Liver (tissue), 9 donors: ENCODE measurements around the gene LCTL. TPM values are rescaled to one million over a fixed set of nuclear protein-coding genes. Genes with fewer than 3 reads are reported as not detected.
"Not testable (repeated sequence)": the region's sequence is repeated elsewhere in the genome, so short reads cannot be mapped to it uniquely, and the experiment has no call there.

Experiments used
- DNase-seq: peaks from one replicate; pipeline ENCODE4 v3.0.0-alpha.2; 2017; ENCODE audit warnings: low spot score
- H3K27ac ChIP-seq, 2 donors: one replicate each; pipeline ENCODE4 v1.7.0; 2013; ENCODE audit warnings: inconsistent platforms in 2 of 2, low read length in 2 of 2, control low read depth in 1 of 2, low read depth in 1 of 2, mild to moderate bottlenecking in 1 of 2
- H3K27me3 ChIP-seq, 4 donors: one replicate each; pipeline versions ENCODE4 v1.6.1 to v1.7.0; 2013; ENCODE audit warnings: low read length in 3 of 4, inconsistent platforms in 1 of 4, mild to moderate bottlenecking in 1 of 4, moderate library complexity in 1 of 4; ENCODE audit not compliant: control insufficient read depth in 4 of 4, insufficient read depth in 4 of 4
- H3K36me3 ChIP-seq, 4 donors: one replicate each; pipeline versions ENCODE4 v1.6.1 to v1.7.0; 2013; ENCODE audit warnings: low read length in 3 of 4, mild to moderate bottlenecking in 3 of 4, low read depth in 1 of 4, moderate library complexity in 1 of 4; ENCODE audit not compliant: control insufficient read depth in 4 of 4, insufficient read depth in 3 of 4
- H3K4me1 ChIP-seq, 4 donors: one replicate each; pipeline versions ENCODE4 v1.6.1 to v1.7.0; 2013; ENCODE audit warnings: low read length in 3 of 4, mild to moderate bottlenecking in 3 of 4, moderate library complexity in 1 of 4; ENCODE audit not compliant: control insufficient read depth in 4 of 4, insufficient read depth in 4 of 4
- H3K4me3 ChIP-seq, 3 donors: one replicate each; pipeline versions ENCODE4 v1.6.1 to v1.7.0; 2013; ENCODE audit warnings: low read length in 3 of 3, control low read depth in 1 of 3, low read depth in 1 of 3, mild to moderate bottlenecking in 1 of 3
- H3K9ac ChIP-seq, 2 donors: one replicate each; pipeline ENCODE4 v1.7.0; 2013; ENCODE audit warnings: low read length in 2 of 2, mild to moderate bottlenecking in 2 of 2, moderate library complexity in 2 of 2, control low read depth in 1 of 2, low read depth in 1 of 2
- H3K9me3 ChIP-seq, 4 donors: one replicate each; pipeline versions ENCODE4 v1.6.1 to v1.7.0; 2013; ENCODE audit warnings: low read length in 3 of 4; ENCODE audit not compliant: control insufficient read depth in 4 of 4
- FOXA2 ChIP-seq: IDR thresholded peaks from 2 replicates; pipeline ENCODE4 v1.6.1; 2016; ENCODE audit warnings: antibody characterized with exemption
- GABPA ChIP-seq, 2 donors: IDR thresholded peaks in 1 of 2; conservative IDR thresholded peaks in 1 of 2; 2 replicates each; pipeline ENCODE4 v1.6.1; 2016; ENCODE audit warnings: antibody characterized with exemption in 2 of 2, mild to moderate bottlenecking in 1 of 2, moderate library complexity in 1 of 2
- HNF4A ChIP-seq, 2 donors: conservative IDR thresholded peaks; 2 replicates each; pipeline ENCODE4 v1.6.1; 2016; ENCODE audit warnings: antibody characterized with exemption in 2 of 2, mild to moderate bottlenecking in 2 of 2
- HNF4G ChIP-seq: IDR thresholded peaks from 2 replicates; pipeline ENCODE4 v1.6.1; 2016; ENCODE audit warnings: antibody characterized with exemption
- JUND ChIP-seq, 2 donors: IDR thresholded peaks; 2 replicates each; pipeline ENCODE4 v1.6.1; 2016; ENCODE audit warnings: antibody characterized with exemption in 2 of 2
- NR2F2 ChIP-seq: IDR thresholded peaks from 2 replicates; pipeline ENCODE4 v1.6.1; 2016; ENCODE audit warnings: antibody characterized with exemption
- RAD21 ChIP-seq, 2 donors: IDR thresholded peaks; 2 replicates each; pipeline ENCODE4 v1.6.1; 2016; ENCODE audit warnings: antibody characterized with exemption in 2 of 2, mild to moderate bottlenecking in 2 of 2
- RXRA ChIP-seq, 2 donors: IDR thresholded peaks; 2 replicates each; pipeline ENCODE4 v1.6.1; 2017 to 2018; ENCODE audit warnings: antibody characterized with exemption in 2 of 2, mild to moderate bottlenecking in 1 of 2
- SP1 ChIP-seq: IDR thresholded peaks from 2 replicates; pipeline ENCODE4 v1.6.1; 2018; ENCODE audit warnings: antibody characterized with exemption, mild to moderate bottlenecking
- TAF1 ChIP-seq: conservative IDR thresholded peaks from 2 replicates; pipeline ENCODE4 v1.6.1; 2016; ENCODE audit warnings: antibody characterized with exemption, mild to moderate bottlenecking
- YY1 ChIP-seq: IDR thresholded peaks from 2 replicates; pipeline ENCODE4 v1.6.1; 2016; ENCODE audit warnings: antibody characterized with exemption, mild to moderate bottlenecking
- WGBS: extraction: QIAGEN DNeasy Blood & Tissue Kit; methylation state at CpG from one replicate; pipeline ENCODE4 v1.1.7; 2013; 5-methylcytosine and 5-hydroxymethylcytosine counted together
- polyA plus RNA-seq, 2 donors: library from polyadenylated mRNA; stranded (reverse) in 1 of 2; unstranded in 1 of 2; fragments of 200-250 nt in 1 of 2; fragments of >200 nt in 1 of 2; fragmentation: Nextera tagmentation in 1 of 2; extraction: Ambion mirVana in 1 of 2; gene quantifications; one replicate each; pipeline versions ENCODE4 v1.2.1 to v1.2.3, GENCODE V29; 2013 to 2015
- total RNA-seq, 2 donors: library from RNA; depleted of rRNA; stranded (reverse); fragments of >200 nt; gene quantifications; one replicate each; pipeline ENCODE4 v1.2.3, GENCODE V29; 2014
- TF ChIP-seq, protein P1 (sequence below): fragments of 150-350 bp; IDR thresholded peaks from 2 replicates; pipeline ENCODE4 v1.5.1; 2017; ENCODE audit warnings: improper control_type of control experiment, low read depth, low read length; ENCODE audit not compliant: missing input control
- TF ChIP-seq, protein P2 (sequence below): IDR thresholded peaks from 2 replicates; pipeline ENCODE4 v1.6.1; 2016; ENCODE audit warnings: antibody characterized with exemption
- TF ChIP-seq, protein P3 (sequence below): IDR thresholded peaks from 2 replicates; pipeline ENCODE4 v1.6.1; 2016; ENCODE audit warnings: antibody characterized with exemption, mild to moderate bottlenecking
- donor health status: healthy.
- donor health status: healthy.
- donor health status: healthy.
- donor health status: healthy.
- donor health status: healthy.

LCTL gene
- total and polyA plus RNA-seq, 4 donors: 0.13 TPM; not detected in 3

DNA sequence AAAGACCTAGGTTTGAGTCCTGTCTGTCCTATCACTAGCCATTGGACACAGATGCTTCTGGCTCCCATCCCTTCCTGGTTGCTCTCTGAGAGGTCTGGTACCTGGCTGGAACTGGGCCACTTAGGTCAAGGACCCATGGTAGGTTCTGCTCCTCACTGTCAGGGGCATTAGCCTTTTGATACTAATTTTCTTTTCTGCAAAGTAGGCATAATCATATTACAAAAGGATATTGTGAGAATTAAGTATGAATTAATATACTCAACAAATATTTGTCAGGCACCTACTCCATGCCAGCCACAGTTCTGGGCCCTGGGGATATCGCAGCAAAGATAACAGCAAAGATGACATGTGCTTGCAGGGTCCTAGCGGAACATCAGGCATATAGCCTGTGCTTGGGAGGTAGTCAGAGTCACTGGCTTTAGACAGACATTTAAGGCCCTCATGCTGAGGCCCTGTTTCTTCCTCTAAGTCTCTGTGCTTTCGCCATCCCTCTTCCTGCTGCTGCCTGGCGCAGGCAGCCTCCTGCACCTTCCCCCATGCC is 25.6 kb upstream of the LCTL start:
- no peak overlapping the region for H3K4me3 ChIP-seq
- H3K36me3 ChIP-seq: no peaks in the 10 kb centered on the region
- WGBS: 89% methylated on average over 4 of the region's 4 CpGs
- no peak for DNase-seq
- TF ChIP-seq GABPA (IDR thresholded peaks at IDR 0.05 in 1 of 2, conservative IDR thresholded peaks at IDR 0.05 in 1 of 2) (no peak), RXRA (IDR thresholded peaks at IDR 0.05) (no peak), SP1 (no peak), TAF1 (no peak), NR2F2 (no peak), YY1 (no peak)
- TF ChIP-seq, protein P1, sequence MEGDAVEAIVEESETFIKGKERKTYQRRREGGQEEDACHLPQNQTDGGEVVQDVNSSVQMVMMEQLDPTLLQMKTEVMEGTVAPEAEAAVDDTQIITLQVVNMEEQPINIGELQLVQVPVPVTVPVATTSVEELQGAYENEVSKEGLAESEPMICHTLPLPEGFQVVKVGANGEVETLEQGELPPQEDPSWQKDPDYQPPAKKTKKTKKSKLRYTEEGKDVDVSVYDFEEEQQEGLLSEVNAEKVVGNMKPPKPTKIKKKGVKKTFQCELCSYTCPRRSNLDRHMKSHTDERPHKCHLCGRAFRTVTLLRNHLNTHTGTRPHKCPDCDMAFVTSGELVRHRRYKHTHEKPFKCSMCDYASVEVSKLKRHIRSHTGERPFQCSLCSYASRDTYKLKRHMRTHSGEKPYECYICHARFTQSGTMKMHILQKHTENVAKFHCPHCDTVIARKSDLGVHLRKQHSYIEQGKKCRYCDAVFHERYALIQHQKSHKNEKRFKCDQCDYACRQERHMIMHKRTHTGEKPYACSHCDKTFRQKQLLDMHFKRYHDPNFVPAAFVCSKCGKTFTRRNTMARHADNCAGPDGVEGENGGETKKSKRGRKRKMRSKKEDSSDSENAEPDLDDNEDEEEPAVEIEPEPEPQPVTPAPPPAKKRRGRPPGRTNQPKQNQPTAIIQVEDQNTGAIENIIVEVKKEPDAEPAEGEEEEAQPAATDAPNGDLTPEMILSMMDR: no peak
- H3K27ac ChIP-seq: no peak overlapping the region
- no peak overlapping the region for H3K9ac ChIP-seq
- no peaks in the 10 kb centered on the region for H3K27me3 ChIP-seq
- peaks cover 6 to 17% (median 10%) of the 10 kb centered on the region in 4 donors for H3K4me1 ChIP-seq
- no peaks in the 10 kb centered on the region for H3K9me3 ChIP-seq

DNA sequence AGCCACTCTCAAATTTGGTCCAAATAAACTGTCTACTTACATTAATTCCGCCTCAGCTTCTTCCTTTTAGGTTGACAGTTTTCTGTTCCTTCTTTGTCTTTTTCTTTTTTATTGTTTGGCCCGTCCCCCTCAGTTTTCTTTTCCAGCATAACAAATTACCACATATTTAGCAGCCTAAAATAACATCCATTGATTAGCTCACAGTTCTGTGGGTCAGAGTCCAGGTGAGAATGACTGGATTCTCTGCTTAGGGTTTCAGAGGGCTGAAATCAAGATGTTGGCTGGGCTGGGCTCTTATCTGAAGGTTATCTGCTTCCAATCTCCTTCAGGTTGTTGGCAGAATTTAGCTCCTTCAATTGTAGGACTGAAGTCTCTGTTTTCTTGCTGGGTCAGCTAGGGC is 24.6 kb upstream of the LCTL start:
- no peak for TF ChIP-seq GABPA (IDR thresholded peaks at IDR 0.05 in 1 of 2, conservative IDR thresholded peaks at IDR 0.05 in 1 of 2)
- TF ChIP-seq RAD21 (IDR thresholded peaks at IDR 0.05): peak in 1 of 2 donors; percentile 32
- TF ChIP-seq HNF4A (conservative IDR thresholded peaks at IDR 0.05): peak; percentile 91 to 92
- TF ChIP-seq FOXA2: no peak
- TF ChIP-seq, protein P1: no peak
- TF ChIP-seq RXRA (IDR thresholded peaks at IDR 0.05): peak; percentile 36 to 57
- peak; percentile 77 for TF ChIP-seq HNF4G
- TF ChIP-seq TAF1: no peak
- TF ChIP-seq JUND (IDR thresholded peaks at IDR 0.05): peak in 1 of 2 donors; percentile 63
- TF ChIP-seq SP1: peak; percentile 67
- TF ChIP-seq, protein P2, sequence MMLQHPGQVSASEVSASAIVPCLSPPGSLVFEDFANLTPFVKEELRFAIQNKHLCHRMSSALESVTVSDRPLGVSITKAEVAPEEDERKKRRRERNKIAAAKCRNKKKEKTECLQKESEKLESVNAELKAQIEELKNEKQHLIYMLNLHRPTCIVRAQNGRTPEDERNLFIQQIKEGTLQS: no peak
- TF ChIP-seq, protein P3, sequence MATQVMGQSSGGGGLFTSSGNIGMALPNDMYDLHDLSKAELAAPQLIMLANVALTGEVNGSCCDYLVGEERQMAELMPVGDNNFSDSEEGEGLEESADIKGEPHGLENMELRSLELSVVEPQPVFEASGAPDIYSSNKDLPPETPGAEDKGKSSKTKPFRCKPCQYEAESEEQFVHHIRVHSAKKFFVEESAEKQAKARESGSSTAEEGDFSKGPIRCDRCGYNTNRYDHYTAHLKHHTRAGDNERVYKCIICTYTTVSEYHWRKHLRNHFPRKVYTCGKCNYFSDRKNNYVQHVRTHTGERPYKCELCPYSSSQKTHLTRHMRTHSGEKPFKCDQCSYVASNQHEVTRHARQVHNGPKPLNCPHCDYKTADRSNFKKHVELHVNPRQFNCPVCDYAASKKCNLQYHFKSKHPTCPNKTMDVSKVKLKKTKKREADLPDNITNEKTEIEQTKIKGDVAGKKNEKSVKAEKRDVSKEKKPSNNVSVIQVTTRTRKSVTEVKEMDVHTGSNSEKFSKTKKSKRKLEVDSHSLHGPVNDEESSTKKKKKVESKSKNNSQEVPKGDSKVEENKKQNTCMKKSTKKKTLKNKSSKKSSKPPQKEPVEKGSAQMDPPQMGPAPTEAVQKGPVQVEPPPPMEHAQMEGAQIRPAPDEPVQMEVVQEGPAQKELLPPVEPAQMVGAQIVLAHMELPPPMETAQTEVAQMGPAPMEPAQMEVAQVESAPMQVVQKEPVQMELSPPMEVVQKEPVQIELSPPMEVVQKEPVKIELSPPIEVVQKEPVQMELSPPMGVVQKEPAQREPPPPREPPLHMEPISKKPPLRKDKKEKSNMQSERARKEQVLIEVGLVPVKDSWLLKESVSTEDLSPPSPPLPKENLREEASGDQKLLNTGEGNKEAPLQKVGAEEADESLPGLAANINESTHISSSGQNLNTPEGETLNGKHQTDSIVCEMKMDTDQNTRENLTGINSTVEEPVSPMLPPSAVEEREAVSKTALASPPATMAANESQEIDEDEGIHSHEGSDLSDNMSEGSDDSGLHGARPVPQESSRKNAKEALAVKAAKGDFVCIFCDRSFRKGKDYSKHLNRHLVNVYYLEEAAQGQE: peak; percentile 29
- Histone ChIP-seq H3K9ac (no peak overlapping the region), H3K36me3 (no peaks in the 10 kb centered on the region), H3K9me3 (no peaks in the 10 kb centered on the region), H3K27ac (no peak overlapping the region), H3K4me3 (no peak overlapping the region), H3K27me3 (no peaks in the 10 kb centered on the region), H3K4me1 (peaks cover 6 to 17% (median 11%) of the 10 kb centered on the region in 4 donors)
- DNase-seq: no peak
- WGBS: 47% methylated on average over 2 of the region's 2 CpGs

DNA sequence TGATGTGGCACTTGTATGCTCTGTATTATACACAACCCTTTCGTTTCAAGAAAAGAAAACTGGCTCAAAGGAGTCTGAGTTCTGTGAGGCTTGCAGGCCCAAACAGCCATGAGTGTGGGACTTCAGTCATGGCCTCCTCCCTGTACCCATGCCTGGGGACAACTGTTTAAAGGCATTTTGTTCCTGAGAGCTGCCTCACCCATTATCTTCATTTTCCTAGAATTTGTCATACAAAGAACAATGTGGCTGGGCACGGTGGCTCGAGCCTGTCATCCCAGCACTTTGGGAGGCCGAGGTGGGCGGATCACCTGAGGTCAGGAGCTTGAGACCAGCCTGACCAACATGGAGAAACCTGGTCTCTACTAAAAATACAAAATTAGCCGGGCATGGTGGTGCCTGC is 23.6 kb upstream of the LCTL start:
- not testable (repeated sequence) for H3K27me3 ChIP-seq, H3K9me3 ChIP-seq, H3K9ac ChIP-seq, H3K27ac ChIP-seq, DNase-seq, H3K36me3 ChIP-seq, H3K4me3 ChIP-seq
- 91% methylated on average over 6 of the region's 6 CpGs for WGBS
- H3K4me1 ChIP-seq: peaks cover 6 to 17% (median 11%) of the 10 kb centered on the region in 4 donors
